HG03520 (cell line): ENCODE measurements around the gene FSIP1.
"Not testable (repeated sequence)": the region's sequence is repeated elsewhere in the genome, so short reads cannot be mapped to it uniquely, and the experiment has no call there.

Experiments
- ATAC-seq: cut with Tn5 transposase; IDR thresholded peaks from one replicate; pipeline ENCODE4 v1.9.1; 2021; ENCODE audit warnings: mild to moderate bottlenecking, moderate library complexity; ENCODE audit not compliant: unreplicated experiment

FSIP1 gene

GRCh38 chr15:39782441-39783138 is at the start of gene FSIP1:
Gene FSIP1 (minus strand): TSS chr15:39782841. CDS start chr15:39776524, 6,317 bp downstream.
- peak; percentile 93 for ATAC-seq

GRCh38 chr15:39830166-39830565 is 47.5 kb upstream of the FSIP1 start:
- ATAC-seq, result no peak

- ATAC-seq, result no peak
These were observed 45.8 kb upstream of the FSIP1 start for GRCh38 chr15:39828374-39828931.

GRCh38 chr15:39826975-39827374 is 44.3 kb upstream of the FSIP1 start:
- no peak for ATAC-seq

GRCh38 chr15:39823634-39824033 is 41.0 kb upstream of the FSIP1 start:
- ATAC-seq, result no peak

GRCh38 chr15:39820050-39820602 is 37.5 kb upstream of the FSIP1 start:
- no peak for ATAC-seq

- ATAC-seq, result no peak
These were observed 36.9 kb upstream of the FSIP1 start for GRCh38 chr15:39819533-39819932.

GRCh38 chr15:39817892-39818291 is 35.3 kb upstream of the FSIP1 start:
- ATAC-seq, result no peak

GRCh38 chr15:39814489-39814888 is 31.8 kb upstream of the FSIP1 start:
- ATAC-seq, result no peak

GRCh38 chr15:39812651-39813050 is 30.0 kb upstream of the FSIP1 start:
- ATAC-seq, result not testable (repeated sequence)

- no peak for ATAC-seq
These were observed 26.3 kb upstream of the FSIP1 start for GRCh38 chr15:39808909-39809308.

GRCh38 chr15:39807791-39808190 is 25.1 kb upstream of the FSIP1 start:
- ATAC-seq, result no peak

GRCh38 chr15:39804026-39804425 is 21.4 kb upstream of the FSIP1 start:
- no peak for ATAC-seq

- ATAC-seq, result no peak
These were observed 20.4 kb upstream of the FSIP1 start for GRCh38 chr15:39803016-39803415.

- no peak for ATAC-seq
These were observed 19.1 kb upstream of the FSIP1 start for GRCh38 chr15:39801641-39802309.

GRCh38 chr15:39799552-39800011 is 16.9 kb upstream of the FSIP1 start:
- ATAC-seq, result no peak

GRCh38 chr15:39798382-39798781 is 15.7 kb upstream of the FSIP1 start:
- ATAC-seq, result no peak

GRCh38 chr15:39797407-39797806 is 14.8 kb upstream of the FSIP1 start:
- no peak for ATAC-seq

GRCh38 chr15:39796601-39797000 is 14.0 kb upstream of the FSIP1 start:
- ATAC-seq, result no peak

GRCh38 chr15:39795486-39795885 is 12.8 kb upstream of the FSIP1 start:
- no peak for ATAC-seq

- no peak for ATAC-seq
These were observed 12.3 kb upstream of the FSIP1 start for GRCh38 chr15:39794954-39795353.

- no peak for ATAC-seq
These were observed 11.3 kb upstream of the FSIP1 start for GRCh38 chr15:39793923-39794322.
